Peyer's patch (tissue), 4 donors: ENCODE data around the gene C18orf63.

Experiments used
- CTCF ChIP-seq, 6 experiments: fragments of 450-650 bp in 4 of 6; fragments of 200-600 bp in 2 of 6; sonication (generic) in 1 of 6; IDR thresholded peaks; one replicate each; pipeline ENCODE4 v1.5.1; 2017 to 2019; ENCODE audit warnings: antibody characterized with exemption in 6 of 6, mild to moderate bottlenecking in 3 of 6, moderate library complexity in 1 of 6
- POLR2A ChIP-seq, 2 donors: fragments of 450-650 bp; IDR thresholded peaks; one replicate each; pipeline ENCODE4 v1.5.1; 2017; ENCODE audit warnings: antibody characterized with exemption in 2 of 2, mild to moderate bottlenecking in 2 of 2, moderate library complexity in 2 of 2

- TF ChIP-seq CTCF (IDR thresholded peaks at IDR 0.05) (no peak), POLR2A (IDR thresholded peaks at IDR 0.05) (no peak)
These were observed 76.7 kb downstream of the C18orf63 start for GRCh38 chr18:74392323-74392722.
